K562 (cell line): Measurements from ENCODE around the gene TBC1D17. TPM values are rescaled to one million over a fixed set of nuclear protein-coding genes. Genes with fewer than 3 reads are reported as not detected.

Experiments used
- CBFA2T2 ChIP-seq: fragments of 450-650 bp; conservative IDR thresholded peaks from 2 replicates; pipeline ENCODE4 v1.6.1; 2017; ENCODE audit warnings: mild to moderate bottlenecking
- E2F5 ChIP-seq: sonication (generic); formaldehyde crosslinking; IDR thresholded peaks from 2 replicates; pipeline ENCODE4 v1.8.0; 2022; ENCODE audit warnings: mild to moderate bottlenecking, missing genetic modification reagents
- ETV1 ChIP-seq: fragments of 450-650 bp; conservative IDR thresholded peaks from 2 replicates; pipeline ENCODE4 v1.6.1; 2016; ENCODE audit warnings: missing genetic modification characterization, control low read depth, low read depth, missing compliant biosample characterization
- ILF3 ChIP-seq: fragments of 450-650 bp; IDR thresholded peaks from 2 replicates; pipeline ENCODE4 v1.6.1; 2018; ENCODE audit warnings: antibody characterized with exemption, mild to moderate bottlenecking, moderate library complexity, borderline replicate concordance
- KHSRP ChIP-seq: fragments of 450-650 bp; IDR thresholded peaks from 2 replicates; pipeline ENCODE4 v1.6.1; 2017
- MITF ChIP-seq: IDR thresholded peaks from 2 replicates; pipeline ENCODE4 v1.6.1; 2014; ENCODE audit warnings: antibody characterized with exemption
- RAD21 ChIP-seq, 2 experiments: fragments of 250-450 bp in 1 of 2; fragments of 450-650 bp in 1 of 2; sonication (Bioruptor Pico) in 1 of 2; formaldehyde crosslinking in 1 of 2; IDR thresholded peaks in 1 of 2; conservative IDR thresholded peaks in 1 of 2; 2 replicates each; pipeline versions ENCODE4 v1.4.0 to v1.8.0; 2020 to 2022; ENCODE audit warnings: mild to moderate bottlenecking in 2 of 2, moderate library complexity in 1 of 2
- STAT6 ChIP-seq: sonication (generic); formaldehyde crosslinking; IDR thresholded peaks from 2 replicates; pipeline ENCODE4 v1.8.1; 2023; ENCODE audit warnings: mild to moderate bottlenecking, missing genetic modification reagents
- TAF7 ChIP-seq: fragments of 450-650 bp; IDR thresholded peaks from 2 replicates; pipeline ENCODE4 v1.6.1; 2016; ENCODE audit warnings: missing genetic modification characterization, missing compliant biosample characterization
- TCF7 ChIP-seq: sonication (generic); IDR thresholded peaks from 2 replicates; pipeline ENCODE4 v1.6.1; 2016; ENCODE audit warnings: antibody characterized with exemption, borderline replicate concordance
- THAP12 ChIP-seq: fragments of 250-450 bp; sonication (Bioruptor Pico); IDR thresholded peaks from 2 replicates; pipeline ENCODE4 v1.9.0; 2021; ENCODE audit warnings: mild to moderate bottlenecking, inconsistent platforms
- TRIM25 ChIP-seq: fragments of 450-650 bp; IDR thresholded peaks from 2 replicates; pipeline ENCODE4 v1.7.0; 2016; ENCODE audit warnings: borderline replicate concordance
- ZNF280A ChIP-seq: fragments of 450-650 bp; IDR thresholded peaks from 2 replicates; pipeline ENCODE4 v1.6.1; 2018; ENCODE audit warnings: mild to moderate bottlenecking, low read depth; ENCODE audit not compliant: partially characterized antibody
- ZNF384 ChIP-seq: IDR thresholded peaks from 2 replicates; pipeline ENCODE4 v1.6.1; 2012; ENCODE audit warnings: low read depth, low read length, improper control_type of control experiment
- ZNF436 ChIP-seq: fragments of 250-450, 450-650 bp; sonication (Bioruptor Pico); formaldehyde crosslinking; IDR thresholded peaks from 2 replicates; pipeline ENCODE4 v1.7.0; 2020; ENCODE audit warnings: mild to moderate bottlenecking
- ZNF444 ChIP-seq: fragments of 250-450 bp; sonication (Bioruptor Pico); IDR thresholded peaks from 2 replicates; pipeline ENCODE4 v1.4.0; 2020; ENCODE audit warnings: mild to moderate bottlenecking, moderate library complexity
- polyA plus RNA-seq, 8 experiments: library from polyadenylated mRNA; depleted of rRNA in 4 of 8; stranded (reverse) in 5 of 8; unstranded in 3 of 8; fragments of >200 nt; fragmentation: Nextera tagmentation in 2 of 8; fragmentation: Illumina TruSeq in 1 of 8; extraction: Ambion mirVana in 2 of 8; extraction: Trizol in 1 of 8; gene quantifications; 2 replicates each; pipeline versions ENCODE4 v1.2.1 to v1.2.3, GENCODE V29; 2011 to 2014; ENCODE audit warnings: inconsistent platforms in 1 of 8, missing spikeins in 1 of 8
- total RNA-seq, 7 experiments: library from RNA; depleted of rRNA in 6 of 7; stranded (reverse); fragments of >200 nt in 6 of 7; fragmentation: Illumina TruSeq in 2 of 7; extraction: Trizol in 2 of 7; gene quantifications; 2 replicates each; pipeline versions ENCODE4 v1.2.1 to v1.2.3, GENCODE V29; 2011 to 2021; ENCODE audit warnings: low replicate concordance in 1 of 7

Gene TBC1D17
- total and polyA plus RNA-seq, 9 of the 15 experiments (the other 6 are each of a cell fraction or from before 2014, with no cell fraction given) = 0.42 to 16.0 (median 3.8) TPM

GRCh38 chr19:49889687-49890348, 12.3 kb downstream of the TBC1D17 start (continued):
- TF ChIP-seq ETV1 (tag) (peak; percentile 48; the same call in 1 of the 2 replicates), THAP12 (CRISPR knock-in tag) (no peak), TAF7 (tag) (0 out of 2 replicates have a peak, but pooled peaks have one; percentile 32), ZNF444 (CRISPR knock-in tag) (no peak), KHSRP (no peak), TRIM25 (no peak), TCF7 (no peak; the same call in 1 of the 2 replicates), ZNF384 (peak; percentile 49; the same call in 1 of the 2 replicates), RAD21 (CRISPR knock-in tag; conservative IDR thresholded peaks at IDR 0.05 in 1 of 2, IDR thresholded peaks at IDR 0.05 in 1 of 2) (peak; percentile 32 to 70; a peak in 3 of 4 replicates), ZNF280A (no peak), ZNF436 (CRISPR knock-in tag) (no peak), STAT6 (peak; percentile 99; the same call in 1 of the 2 replicates), MITF (0 out of 2 replicates have a peak, but pooled peaks have one; percentile 20), CBFA2T2 (no peak), E2F5 (CRISPR knock-in tag) (peak; percentile 100), ILF3 (no peak)
